Loucy (cell line): ENCODE results near the gene MYBPC2.

ENCODE experiments used
- H2AFZ ChIP-seq: fragments of 200-600 bp; sonication (generic); 2 replicates; pipeline ENCODE4 v1.6.0; 2016; ENCODE audit warnings: antibody characterized with exemption, mild to moderate bottlenecking, low read length, moderate library complexity
- H3F3A ChIP-seq: fragments of 200-600 bp; 2 replicates; pipeline ENCODE4 v1.6.0; 2016; ENCODE audit warnings: antibody characterized with exemption, low read depth, mild to moderate bottlenecking
- H3K27me3 ChIP-seq: fragments of 200-600 bp; sonication (generic); 2 replicates; pipeline ENCODE4 v1.6.1; 2014; ENCODE audit warnings: low read length, mild to moderate bottlenecking; ENCODE audit not compliant: insufficient read depth, poor library complexity, severe bottlenecking
- H3K36me3 ChIP-seq: fragments of 200-600 bp; sonication (generic); 2 replicates; pipeline ENCODE4 v1.6.1; 2016; ENCODE audit warnings: low read length; ENCODE audit not compliant: insufficient read depth
- H3K4me1 ChIP-seq: fragments of 200-600 bp; sonication (generic); 2 replicates; pipeline ENCODE4 v1.5.1; 2014; ENCODE audit warnings: low read length, mild to moderate bottlenecking; ENCODE audit not compliant: insufficient read depth, poor library complexity, severe bottlenecking
- H3K4me2 ChIP-seq: fragments of 200-600 bp; sonication (generic); 2 replicates; pipeline ENCODE4 v1.6.0; 2014; ENCODE audit warnings: antibody characterized with exemption, low read length, low read depth, mild to moderate bottlenecking; ENCODE audit not compliant: poor library complexity, severe bottlenecking
- H3K4me3 ChIP-seq: fragments of 200-600 bp; sonication (generic); 2 replicates; pipeline ENCODE4 v1.5.1; 2014; ENCODE audit warnings: low read length, mild to moderate bottlenecking, mixed read lengths; ENCODE audit not compliant: poor library complexity, severe bottlenecking
- H3K79me2 ChIP-seq: fragments of 200-600 bp; sonication (generic); 2 replicates; pipeline ENCODE4 v1.6.1; 2014; ENCODE audit warnings: low read length; ENCODE audit not compliant: insufficient read depth
- H3K9ac ChIP-seq: fragments of 200-600 bp; sonication (generic); 2 replicates; pipeline ENCODE4 v1.6.0; 2014; ENCODE audit warnings: mild to moderate bottlenecking, low read depth, low read length, moderate library complexity; ENCODE audit not compliant: poor library complexity, severe bottlenecking
- H3K9me2 ChIP-seq: fragments of 200-600 bp; sonication (generic); replicated peaks from 2 replicates; pipeline ENCODE4 v1.6.1; 2016; ENCODE audit warnings: low read depth, low read length, mixed read lengths
- H3K9me3 ChIP-seq: fragments of 200-600 bp; sonication (generic); 2 replicates; pipeline ENCODE4 v1.6.1; 2014; ENCODE audit warnings: mild to moderate bottlenecking, antibody characterized with exemption, low read length, low read depth; ENCODE audit not compliant: insufficient read depth
- H4K20me1 ChIP-seq: fragments of 200-600 bp; sonication (generic); 2 replicates; pipeline ENCODE4 v1.6.0; 2014; ENCODE audit warnings: antibody characterized with exemption, low read length, mild to moderate bottlenecking; ENCODE audit not compliant: insufficient read depth, poor library complexity, severe bottlenecking
- EZH2phosphoT487 ChIP-seq: fragments of 200-600 bp; IDR thresholded peaks from 2 replicates; pipeline ENCODE4 v1.6.1; 2018; ENCODE audit warnings: antibody characterized with exemption, mild to moderate bottlenecking, moderate library complexity, borderline replicate concordance
- TF ChIP-seq, protein P1 (sequence below): fragments of 200-600 bp; sonication (generic); conservative IDR thresholded peaks from 2 replicates; pipeline ENCODE4 v1.5.1; 2014; ENCODE audit warnings: mild to moderate bottlenecking, antibody characterized with exemption, low read length

The MYBPC2 gene

DNA sequence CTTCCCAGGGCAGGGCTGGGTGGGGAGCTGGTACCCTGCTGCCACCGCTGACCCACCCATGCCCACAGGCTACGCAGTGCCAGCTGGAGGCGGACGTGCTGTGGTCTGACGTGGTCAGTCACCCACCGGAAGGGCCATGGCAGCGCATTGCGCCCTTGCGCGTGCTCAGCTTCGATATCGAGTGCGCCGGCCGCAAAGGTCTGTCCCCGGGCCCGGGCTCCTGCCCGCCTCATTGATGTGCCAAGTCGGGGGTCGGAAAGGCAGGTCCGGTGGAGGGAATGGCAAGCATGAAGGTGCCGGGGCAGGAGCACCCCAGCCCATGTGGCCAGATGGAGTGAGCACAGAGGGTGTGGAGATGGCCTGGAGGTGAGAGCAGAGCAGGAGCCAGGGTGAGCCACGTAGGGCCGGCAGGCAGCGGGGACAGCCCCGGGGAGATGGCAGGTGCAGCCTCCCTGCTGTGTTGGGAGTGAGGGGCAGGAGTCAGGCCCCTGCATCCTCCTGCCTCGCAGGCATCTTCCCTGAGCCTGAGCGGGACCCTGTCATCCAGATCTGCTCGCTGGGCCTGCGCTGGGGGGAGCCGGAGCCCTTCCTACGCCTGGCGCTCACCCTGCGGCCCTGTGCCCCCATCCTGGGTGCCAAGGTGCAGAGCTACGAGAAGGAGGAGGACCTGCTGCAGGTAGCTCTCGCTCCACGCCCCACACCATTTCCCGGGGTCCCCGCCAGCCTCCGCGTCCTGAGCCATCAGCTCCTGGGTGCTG is 30.0 kb upstream of the MYBPC2 start:
- no peak for TF ChIP-seq EZH2phosphoT487
- TF ChIP-seq, protein P1, sequence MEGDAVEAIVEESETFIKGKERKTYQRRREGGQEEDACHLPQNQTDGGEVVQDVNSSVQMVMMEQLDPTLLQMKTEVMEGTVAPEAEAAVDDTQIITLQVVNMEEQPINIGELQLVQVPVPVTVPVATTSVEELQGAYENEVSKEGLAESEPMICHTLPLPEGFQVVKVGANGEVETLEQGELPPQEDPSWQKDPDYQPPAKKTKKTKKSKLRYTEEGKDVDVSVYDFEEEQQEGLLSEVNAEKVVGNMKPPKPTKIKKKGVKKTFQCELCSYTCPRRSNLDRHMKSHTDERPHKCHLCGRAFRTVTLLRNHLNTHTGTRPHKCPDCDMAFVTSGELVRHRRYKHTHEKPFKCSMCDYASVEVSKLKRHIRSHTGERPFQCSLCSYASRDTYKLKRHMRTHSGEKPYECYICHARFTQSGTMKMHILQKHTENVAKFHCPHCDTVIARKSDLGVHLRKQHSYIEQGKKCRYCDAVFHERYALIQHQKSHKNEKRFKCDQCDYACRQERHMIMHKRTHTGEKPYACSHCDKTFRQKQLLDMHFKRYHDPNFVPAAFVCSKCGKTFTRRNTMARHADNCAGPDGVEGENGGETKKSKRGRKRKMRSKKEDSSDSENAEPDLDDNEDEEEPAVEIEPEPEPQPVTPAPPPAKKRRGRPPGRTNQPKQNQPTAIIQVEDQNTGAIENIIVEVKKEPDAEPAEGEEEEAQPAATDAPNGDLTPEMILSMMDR: no peak
- Histone ChIP-seq H3K9ac (no peak overlapping the region), H3K79me2 (no peaks in the 10 kb centered on the region), H3F3A (no peaks in the 10 kb centered on the region), H3K4me1 (no peaks in the 10 kb centered on the region), H3K4me3 (no peak overlapping the region), H3K27me3 (no peaks in the 10 kb centered on the region), H2AFZ (no peak overlapping the region), H4K20me1 (no peaks in the 10 kb centered on the region), H3K4me2 (no peak overlapping the region), H3K9me2 (no peaks in the 10 kb centered on the region), H3K36me3 (peaks cover 33% of the 10 kb centered on the region; the same call in 1 of the 2 replicates), H3K9me3 (no peaks in the 10 kb centered on the region)

DNA sequence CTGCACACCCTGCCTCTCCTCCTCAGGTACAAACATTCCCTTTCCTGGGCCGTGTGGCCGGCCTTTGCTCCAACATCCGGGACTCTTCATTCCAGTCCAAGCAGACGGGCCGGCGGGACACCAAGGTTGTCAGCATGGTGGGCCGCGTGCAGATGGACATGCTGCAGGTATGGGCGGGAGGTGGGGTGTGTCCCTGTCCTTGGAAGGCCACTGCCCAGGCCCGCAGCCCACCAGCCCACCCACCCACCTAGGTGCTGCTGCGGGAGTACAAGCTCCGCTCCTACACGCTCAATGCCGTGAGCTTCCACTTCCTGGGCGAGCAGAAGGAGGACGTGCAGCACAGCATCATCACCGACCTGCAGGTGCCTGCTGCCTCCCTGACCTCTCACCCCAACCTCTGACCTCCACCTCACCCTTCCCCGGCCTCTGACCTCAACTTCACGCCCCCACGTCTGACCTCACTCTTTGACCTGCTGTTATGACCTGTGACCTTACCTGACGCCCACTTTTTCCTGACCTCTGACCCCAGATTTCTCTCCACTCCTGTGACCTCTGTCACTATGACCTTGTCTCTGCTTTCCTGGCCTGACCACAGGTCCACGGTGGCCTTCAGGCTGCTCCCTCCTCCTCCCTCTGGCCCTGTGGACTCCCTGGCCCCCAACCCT is 26.4 kb upstream of the MYBPC2 start:
- Histone ChIP-seq H3K9me2 (no peaks in the 10 kb centered on the region), H3K9me3 (no peaks in the 10 kb centered on the region), H3K4me1 (no peaks in the 10 kb centered on the region), H3K4me2 (no peak overlapping the region), H3K4me3 (no peak overlapping the region), H2AFZ (no peak overlapping the region), H3K36me3 (peaks cover 33% of the 10 kb centered on the region; the same call in 1 of the 2 replicates), H3K27me3 (no peaks in the 10 kb centered on the region), H3F3A (no peaks in the 10 kb centered on the region), H3K9ac (no peak overlapping the region), H3K79me2 (no peaks in the 10 kb centered on the region), H4K20me1 (no peaks in the 10 kb centered on the region)
- TF ChIP-seq, protein P1: no peak
- no peak for TF ChIP-seq EZH2phosphoT487

DNA sequence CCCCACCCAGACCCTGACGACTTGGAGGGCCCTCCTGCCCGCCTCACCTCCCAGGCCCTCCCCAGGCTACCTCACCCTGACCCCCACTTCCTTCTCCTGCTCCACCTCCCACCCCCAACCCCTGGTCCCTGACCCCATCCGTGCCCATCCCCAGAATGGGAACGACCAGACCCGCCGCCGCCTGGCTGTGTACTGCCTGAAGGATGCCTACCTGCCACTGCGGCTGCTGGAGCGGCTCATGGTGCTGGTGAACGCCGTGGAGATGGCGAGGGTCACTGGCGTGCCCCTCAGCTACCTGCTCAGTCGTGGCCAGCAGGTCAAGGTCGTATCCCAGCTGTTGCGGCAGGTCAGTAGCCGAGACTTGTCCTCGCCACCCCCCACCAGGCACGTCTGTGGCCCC is 25.9 kb upstream of the MYBPC2 start:
- Histone ChIP-seq H3K4me2 (no peak overlapping the region), H4K20me1 (no peaks in the 10 kb centered on the region), H3F3A (no peaks in the 10 kb centered on the region), H2AFZ (no peak overlapping the region), H3K9me3 (no peaks in the 10 kb centered on the region), H3K9me2 (no peaks in the 10 kb centered on the region), H3K4me1 (no peaks in the 10 kb centered on the region), H3K79me2 (no peaks in the 10 kb centered on the region), H3K9ac (no peak overlapping the region), H3K27me3 (no peaks in the 10 kb centered on the region), H3K36me3 (peaks cover 31% of the 10 kb centered on the region; the same call in 1 of the 2 replicates), H3K4me3 (no peak overlapping the region)
- TF ChIP-seq EZH2phosphoT487: no peak
- TF ChIP-seq, protein P1: no peak
